SK-N-SH treated with all-trans-retinoic acid at 6 μM for 48 hours (cell line): ENCODE results near the gene CANT1.

Experiments used
- ATAC-seq: fragments of 200-7000 bp; cut with Tn5 transposase; 3 replicates; pipeline ENCODE4 v1.9.1; 2020; ENCODE audit warnings: mild to moderate bottlenecking, moderate library complexity
- ARNTL ChIP-seq: fragments of 450-650 bp; formaldehyde crosslinking; IDR thresholded peaks from 2 replicates; pipeline ENCODE4 v1.5.0; 2020; ENCODE audit warnings: low read depth, mild to moderate bottlenecking, moderate library complexity, borderline replicate concordance
- BACH2 ChIP-seq: fragments of 250-450 bp; sonication (Bioruptor Pico); IDR thresholded peaks from 2 replicates; pipeline ENCODE4 v1.9.0; 2021; ENCODE audit warnings: mild to moderate bottlenecking, borderline replicate concordance
- CSDC2 ChIP-seq: fragments of 250-450 bp; sonication (Bioruptor Pico); IDR thresholded peaks from 2 replicates; pipeline ENCODE4 v1.5.0; 2020; ENCODE audit warnings: mild to moderate bottlenecking, moderate library complexity
- ESRRG ChIP-seq: fragments of 250-450 bp; sonication (Bioruptor Pico); IDR thresholded peaks from 2 replicates; pipeline ENCODE4 v1.6.1; 2021; ENCODE audit warnings: mild to moderate bottlenecking
- GLIS3 ChIP-seq: fragments of 250-450 bp; sonication (Bioruptor Pico); IDR thresholded peaks from 2 replicates; pipeline ENCODE4 v1.5.0; 2020; ENCODE audit warnings: mild to moderate bottlenecking, moderate library complexity
- ISL1 ChIP-seq: fragments of 250-450 bp; sonication (Bioruptor Pico); IDR thresholded peaks from 2 replicates; pipeline ENCODE4 v2.1.2; 2022; ENCODE audit warnings: mild to moderate bottlenecking, moderate library complexity
- OSR1 ChIP-seq: fragments of 250-450 bp; sonication (Bioruptor Pico); IDR thresholded peaks from 2 replicates; pipeline ENCODE4 v1.8.0; 2022; ENCODE audit warnings: moderate library complexity, mild to moderate bottlenecking, inconsistent platforms
- PPARA ChIP-seq: fragments of 250-450 bp; sonication (Bioruptor Pico); IDR thresholded peaks from 2 replicates; pipeline ENCODE4 v1.5.0; 2020; ENCODE audit warnings: mild to moderate bottlenecking, borderline replicate concordance
- RARB ChIP-seq: fragments of 250-450 bp; sonication (Bioruptor Pico); IDR thresholded peaks from 2 replicates; pipeline ENCODE4 v1.8.0; 2021; ENCODE audit warnings: mild to moderate bottlenecking, moderate library complexity
- TCF4 ChIP-seq: fragments of 250-450 bp; sonication (Bioruptor Pico); IDR thresholded peaks from 2 replicates; pipeline ENCODE4 v1.8.0; 2021; ENCODE audit warnings: mild to moderate bottlenecking, moderate library complexity, borderline replicate concordance
- TOX ChIP-seq: fragments of 250-450 bp; sonication (Bioruptor Pico); IDR thresholded peaks from 2 replicates; pipeline ENCODE4 v1.8.0; 2021; ENCODE audit warnings: mild to moderate bottlenecking, moderate library complexity, borderline replicate concordance
- ZC3H10 ChIP-seq: fragments of 250-450 bp; sonication (Bioruptor Pico); IDR thresholded peaks from 2 replicates; pipeline ENCODE4 v1.5.1; 2021; ENCODE audit warnings: mild to moderate bottlenecking, moderate library complexity
- ZFP3 ChIP-seq: fragments of 250-450 bp; sonication (Bioruptor Pico); IDR thresholded peaks from 2 replicates; pipeline ENCODE4 v1.5.0; 2020; ENCODE audit warnings: mild to moderate bottlenecking, moderate library complexity
- ZFP30 ChIP-seq: fragments of 450-650 bp; formaldehyde crosslinking; IDR thresholded peaks from 2 replicates; pipeline ENCODE4 v1.5.0; 2022; ENCODE audit warnings: mild to moderate bottlenecking, moderate library complexity
- ZNF565 ChIP-seq: fragments of 450-650 bp; formaldehyde crosslinking; conservative IDR thresholded peaks from 2 replicates; pipeline ENCODE4 v1.5.0; 2020; ENCODE audit warnings: low read depth, mild to moderate bottlenecking, moderate library complexity
- ZNF70 ChIP-seq: fragments of 450-650 bp; formaldehyde crosslinking; IDR thresholded peaks from 2 replicates; pipeline ENCODE4 v1.5.0; 2020; ENCODE audit warnings: mild to moderate bottlenecking, moderate library complexity
- TF ChIP-seq, protein P1 (sequence below): fragments of 250-450 bp; sonication (Bioruptor Pico); IDR thresholded peaks from 2 replicates; pipeline ENCODE4 v1.8.0; 2020; ENCODE audit warnings: mild to moderate bottlenecking, moderate library complexity, borderline replicate concordance
- TF ChIP-seq, protein P2 (sequence below): fragments of 250-450 bp; sonication (Bioruptor Pico); IDR thresholded peaks from 2 replicates; pipeline ENCODE4 v1.8.0; 2021; ENCODE audit warnings: low read depth, mild to moderate bottlenecking, moderate library complexity, borderline replicate concordance
- TF ChIP-seq, protein P3 (sequence below): fragments of 250-450 bp; sonication (Bioruptor Pico); IDR thresholded peaks from 2 replicates; pipeline ENCODE4 v1.5.1; 2020; ENCODE audit warnings: low read depth, mild to moderate bottlenecking, moderate library complexity
- TF ChIP-seq, protein P4 (sequence below): fragments of 250-450 bp; sonication (Bioruptor Pico); IDR thresholded peaks from 2 replicates; pipeline ENCODE4 v1.5.0; 2020; ENCODE audit warnings: mild to moderate bottlenecking, moderate library complexity

CANT1 gene

DNA sequence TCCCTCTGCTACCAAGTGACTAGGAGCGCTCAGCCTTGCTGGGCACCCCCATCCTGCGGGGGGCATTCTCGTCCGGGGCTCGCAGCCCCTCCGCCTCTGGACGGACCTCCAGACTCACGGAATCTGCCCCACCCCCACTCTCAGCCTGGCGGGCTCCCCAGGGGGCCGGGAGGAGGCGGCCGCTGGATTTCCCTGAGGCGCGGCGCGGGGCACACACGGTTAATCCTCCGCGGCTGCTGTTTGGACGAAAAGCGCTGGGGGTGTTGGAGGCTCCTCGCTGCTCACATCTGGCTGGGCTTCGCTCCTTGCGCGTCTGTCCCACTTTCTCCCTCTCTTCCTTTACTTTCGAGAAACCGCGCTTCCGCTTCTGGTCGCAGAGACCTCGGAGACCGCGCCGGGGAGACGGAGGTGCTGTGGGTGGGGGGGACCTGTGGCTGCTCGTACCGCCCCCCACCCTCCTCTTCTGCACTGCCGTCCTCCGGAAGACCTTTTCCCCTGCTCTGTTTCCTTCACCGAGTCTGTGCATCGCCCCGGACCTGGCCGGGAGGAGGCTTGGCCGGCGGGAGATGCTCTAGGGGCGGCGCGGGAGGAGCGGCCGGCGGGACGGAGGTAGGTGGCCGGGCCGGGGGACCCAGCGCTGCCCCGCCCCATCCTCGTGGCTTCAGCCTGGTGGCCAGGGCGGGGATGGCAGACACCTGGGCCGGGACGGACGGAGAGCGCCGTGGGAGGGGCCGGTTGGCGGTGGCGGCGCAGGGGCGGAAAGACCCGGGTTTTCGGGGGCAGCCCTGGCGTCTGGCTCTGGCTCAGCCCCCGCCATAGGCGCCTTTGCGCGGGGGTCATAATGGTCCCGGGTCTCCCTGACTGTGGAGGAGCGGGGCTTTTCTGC is 14.6 kb upstream of the CANT1 start, which contains the start of gene C1QTNF1:
Gene C1QTNF1, plus strand, starts transcription at position 284 of the 886 bp plus-strand sequence. CDS start 19,800 bp downstream, outside the sequence.
- ATAC-seq = peak; percentile 43
- TF ChIP-seq ZNF70 (no peak), ESRRG (no peak), OSR1 (CRISPR knock-in tag) (no peak), ZNF565 (CRISPR knock-in tag) (no peak), PPARA (CRISPR knock-in tag) (no peak), RARB (CRISPR knock-in tag) (no peak), GLIS3 (CRISPR knock-in tag) (no peak), CSDC2 (CRISPR knock-in tag) (0 out of 2 replicates have a peak, but pooled peaks have one; percentile 28), ZFP3 (0 out of 2 replicates have a peak, but pooled peaks have one; percentile 23), TOX (CRISPR knock-in tag) (no peak)
- TF ChIP-seq, protein P1, sequence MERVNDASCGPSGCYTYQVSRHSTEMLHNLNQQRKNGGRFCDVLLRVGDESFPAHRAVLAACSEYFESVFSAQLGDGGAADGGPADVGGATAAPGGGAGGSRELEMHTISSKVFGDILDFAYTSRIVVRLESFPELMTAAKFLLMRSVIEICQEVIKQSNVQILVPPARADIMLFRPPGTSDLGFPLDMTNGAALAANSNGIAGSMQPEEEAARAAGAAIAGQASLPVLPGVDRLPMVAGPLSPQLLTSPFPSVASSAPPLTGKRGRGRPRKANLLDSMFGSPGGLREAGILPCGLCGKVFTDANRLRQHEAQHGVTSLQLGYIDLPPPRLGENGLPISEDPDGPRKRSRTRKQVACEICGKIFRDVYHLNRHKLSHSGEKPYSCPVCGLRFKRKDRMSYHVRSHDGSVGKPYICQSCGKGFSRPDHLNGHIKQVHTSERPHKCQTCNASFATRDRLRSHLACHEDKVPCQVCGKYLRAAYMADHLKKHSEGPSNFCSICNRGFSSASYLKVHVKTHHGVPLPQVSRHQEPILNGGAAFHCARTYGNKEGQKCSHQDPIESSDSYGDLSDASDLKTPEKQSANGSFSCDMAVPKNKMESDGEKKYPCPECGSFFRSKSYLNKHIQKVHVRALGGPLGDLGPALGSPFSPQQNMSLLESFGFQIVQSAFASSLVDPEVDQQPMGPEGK (CRISPR knock-in tag) = peak; percentile 62
- TF ChIP-seq, all 23 proteins: peak for 3

DNA sequence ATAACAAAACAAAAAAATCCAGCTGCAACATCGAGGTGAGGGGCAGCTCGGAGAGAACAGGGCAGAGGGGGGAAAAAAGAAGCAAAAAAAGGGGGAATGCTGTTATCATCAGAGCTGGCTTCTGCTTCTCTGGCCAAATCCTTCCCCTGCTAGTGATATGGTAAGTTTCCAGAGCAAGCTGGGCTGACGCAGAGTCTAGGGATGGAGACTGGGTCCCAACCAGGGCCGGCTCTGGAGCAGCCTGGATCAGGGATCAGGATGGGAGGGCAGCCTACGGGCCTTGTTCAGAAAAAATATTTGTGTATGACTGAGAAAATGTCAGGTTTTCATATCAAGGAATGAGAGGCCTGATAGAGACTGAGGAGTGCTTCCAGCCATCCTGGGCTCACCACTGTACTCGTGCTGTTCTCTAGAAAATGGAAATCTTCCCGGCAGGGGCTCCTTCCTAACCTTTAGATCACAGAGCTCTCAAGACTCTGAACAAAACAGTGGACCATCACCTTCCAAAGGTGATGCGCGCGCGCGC is 13.7 kb upstream of the CANT1 start:
- no peak for ATAC-seq
- TF ChIP-seq, protein P2, sequence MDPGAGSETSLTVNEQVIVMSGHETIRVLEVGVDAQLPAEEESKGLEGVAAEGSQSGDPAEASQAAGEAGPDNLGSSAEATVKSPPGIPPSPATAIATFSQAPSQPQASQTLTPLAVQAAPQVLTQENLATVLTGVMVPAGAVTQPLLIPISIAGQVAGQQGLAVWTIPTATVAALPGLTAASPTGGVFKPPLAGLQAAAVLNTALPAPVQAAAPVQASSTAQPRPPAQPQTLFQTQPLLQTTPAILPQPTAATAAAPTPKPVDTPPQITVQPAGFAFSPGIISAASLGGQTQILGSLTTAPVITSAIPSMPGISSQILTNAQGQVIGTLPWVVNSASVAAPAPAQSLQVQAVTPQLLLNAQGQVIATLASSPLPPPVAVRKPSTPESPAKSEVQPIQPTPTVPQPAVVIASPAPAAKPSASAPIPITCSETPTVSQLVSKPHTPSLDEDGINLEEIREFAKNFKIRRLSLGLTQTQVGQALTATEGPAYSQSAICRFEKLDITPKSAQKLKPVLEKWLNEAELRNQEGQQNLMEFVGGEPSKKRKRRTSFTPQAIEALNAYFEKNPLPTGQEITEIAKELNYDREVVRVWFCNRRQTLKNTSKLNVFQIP (CRISPR knock-in tag) = no peak
- TF ChIP-seq, protein P1 (CRISPR knock-in tag) = no peak
- TF ChIP-seq, protein P3, sequence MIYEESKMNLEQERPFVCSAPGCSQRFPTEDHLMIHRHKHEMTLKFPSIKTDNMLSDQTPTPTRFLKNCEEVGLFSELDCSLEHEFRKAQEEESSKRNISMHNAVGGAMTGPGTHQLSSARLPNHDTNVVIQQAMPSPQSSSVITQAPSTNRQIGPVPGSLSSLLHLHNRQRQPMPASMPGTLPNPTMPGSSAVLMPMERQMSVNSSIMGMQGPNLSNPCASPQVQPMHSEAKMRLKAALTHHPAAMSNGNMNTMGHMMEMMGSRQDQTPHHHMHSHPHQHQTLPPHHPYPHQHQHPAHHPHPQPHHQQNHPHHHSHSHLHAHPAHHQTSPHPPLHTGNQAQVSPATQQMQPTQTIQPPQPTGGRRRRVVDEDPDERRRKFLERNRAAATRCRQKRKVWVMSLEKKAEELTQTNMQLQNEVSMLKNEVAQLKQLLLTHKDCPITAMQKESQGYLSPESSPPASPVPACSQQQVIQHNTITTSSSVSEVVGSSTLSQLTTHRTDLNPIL (CRISPR knock-in tag) = no peak
- TF ChIP-seq ISL1 (CRISPR knock-in tag) (no peak), PPARA (CRISPR knock-in tag) (no peak), ARNTL (CRISPR knock-in tag) (no peak), ZC3H10 (no peak), TCF4 (CRISPR knock-in tag) (no peak), OSR1 (CRISPR knock-in tag) (no peak), ZNF565 (CRISPR knock-in tag) (no peak), ZFP30 (CRISPR knock-in tag) (no peak), ZFP3 (no peak), BACH2 (CRISPR knock-in tag) (no peak)
- TF ChIP-seq, protein P4, sequence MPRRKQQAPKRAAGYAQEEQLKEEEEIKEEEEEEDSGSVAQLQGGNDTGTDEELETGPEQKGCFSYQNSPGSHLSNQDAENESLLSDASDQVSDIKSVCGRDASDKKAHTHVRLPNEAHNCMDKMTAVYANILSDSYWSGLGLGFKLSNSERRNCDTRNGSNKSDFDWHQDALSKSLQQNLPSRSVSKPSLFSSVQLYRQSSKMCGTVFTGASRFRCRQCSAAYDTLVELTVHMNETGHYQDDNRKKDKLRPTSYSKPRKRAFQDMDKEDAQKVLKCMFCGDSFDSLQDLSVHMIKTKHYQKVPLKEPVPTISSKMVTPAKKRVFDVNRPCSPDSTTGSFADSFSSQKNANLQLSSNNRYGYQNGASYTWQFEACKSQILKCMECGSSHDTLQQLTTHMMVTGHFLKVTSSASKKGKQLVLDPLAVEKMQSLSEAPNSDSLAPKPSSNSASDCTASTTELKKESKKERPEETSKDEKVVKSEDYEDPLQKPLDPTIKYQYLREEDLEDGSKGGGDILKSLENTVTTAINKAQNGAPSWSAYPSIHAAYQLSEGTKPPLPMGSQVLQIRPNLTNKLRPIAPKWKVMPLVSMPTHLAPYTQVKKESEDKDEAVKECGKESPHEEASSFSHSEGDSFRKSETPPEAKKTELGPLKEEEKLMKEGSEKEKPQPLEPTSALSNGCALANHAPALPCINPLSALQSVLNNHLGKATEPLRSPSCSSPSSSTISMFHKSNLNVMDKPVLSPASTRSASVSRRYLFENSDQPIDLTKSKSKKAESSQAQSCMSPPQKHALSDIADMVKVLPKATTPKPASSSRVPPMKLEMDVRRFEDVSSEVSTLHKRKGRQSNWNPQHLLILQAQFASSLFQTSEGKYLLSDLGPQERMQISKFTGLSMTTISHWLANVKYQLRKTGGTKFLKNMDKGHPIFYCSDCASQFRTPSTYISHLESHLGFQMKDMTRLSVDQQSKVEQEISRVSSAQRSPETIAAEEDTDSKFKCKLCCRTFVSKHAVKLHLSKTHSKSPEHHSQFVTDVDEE (CRISPR knock-in tag) = no peak
